Activated CD8-positive, alpha-beta memory T cell treated with anti-CD3 and anti-CD28 coated beads, Interleukin-2, amount 50 U/mL, for 1 hour (primary cell): ENCODE results near the gene MGAT5B.
"Not testable (repeated sequence)": the region's sequence is repeated elsewhere in the genome, so short reads cannot be mapped to it uniquely, and the experiment has no call there.

Experiments
- DNase-seq: peaks from one replicate; pipeline ENCODE4 v3.0.0-alpha.2; 2020; ENCODE audit errors: extremely low read depth

MGAT5B gene

DNA sequence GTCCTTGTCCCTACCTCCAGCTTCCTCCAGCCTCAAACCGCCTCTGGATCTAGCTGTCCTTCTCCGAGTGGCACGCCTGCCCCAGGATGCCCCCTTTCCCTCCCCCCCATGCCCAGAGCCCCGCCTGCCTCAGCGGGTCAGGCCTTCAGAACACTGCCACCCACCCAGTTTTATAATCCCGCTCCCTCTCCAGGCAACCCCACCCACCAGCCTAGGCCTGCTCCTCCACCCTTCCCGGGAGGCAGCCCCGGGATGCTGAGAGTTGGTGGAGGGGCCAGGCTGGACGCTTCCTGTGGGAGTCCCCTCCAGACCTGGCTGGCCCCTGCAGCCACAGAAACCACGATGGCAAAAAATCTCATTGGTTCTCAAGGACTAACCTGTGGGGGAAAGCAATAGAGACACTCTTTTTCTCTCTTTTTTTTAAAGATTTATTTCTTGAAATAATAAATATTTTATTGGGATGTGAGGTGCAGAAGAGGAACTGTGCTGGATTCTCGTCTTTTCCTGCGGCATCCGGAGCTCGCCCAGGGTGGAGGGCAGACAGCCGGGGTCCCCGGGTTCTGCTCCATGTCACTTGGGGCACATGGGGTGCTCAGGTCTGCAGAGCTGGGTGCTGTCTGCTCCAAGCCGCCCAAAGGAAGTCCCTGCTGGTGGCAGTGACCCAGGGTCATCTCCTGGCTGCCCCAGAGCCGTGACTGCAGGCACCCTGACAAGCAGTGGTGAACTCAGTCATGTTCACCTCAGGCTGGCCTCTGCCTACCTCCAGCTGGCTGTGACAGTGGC lies 81.9 kb downstream of the MGAT5B start:
- DNase-seq = no peak

DNA sequence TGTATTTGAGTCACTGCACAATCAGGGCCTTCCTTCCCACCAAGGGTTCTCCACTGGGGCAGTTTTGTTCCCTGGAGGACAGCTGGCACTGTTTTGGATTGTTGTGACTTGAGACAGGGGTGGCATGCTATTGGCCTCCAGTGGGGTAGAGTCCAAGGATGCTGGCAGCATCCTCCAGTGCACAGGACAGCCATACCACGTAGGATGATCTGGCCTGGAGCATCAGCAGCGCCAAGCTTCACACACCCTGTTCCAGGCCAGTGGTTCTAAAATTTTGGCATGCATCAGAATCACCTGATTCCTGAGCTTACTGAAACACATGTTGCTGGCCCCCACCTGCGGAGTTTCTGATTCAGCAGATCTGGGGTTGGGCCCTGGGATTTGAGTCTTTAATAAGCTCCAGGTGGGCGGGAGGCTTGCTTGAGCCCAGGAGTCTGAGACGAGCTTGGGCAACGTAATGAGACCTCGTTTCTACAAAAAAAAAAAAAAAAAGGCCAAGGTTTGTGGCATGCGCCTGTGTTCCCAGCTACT lies 83.2 kb downstream of the MGAT5B start:
- no peak for DNase-seq

GRCh38 chr17:76952402-76952801 lies 84.2 kb downstream of the MGAT5B start:
- no peak for DNase-seq

GRCh38 chr17:76953066-76953465 lies 84.9 kb downstream of the MGAT5B start:
- no peak for DNase-seq

GRCh38 chr17:76953946-76954345 lies 85.7 kb downstream of the MGAT5B start:
- DNase-seq = no peak

DNA sequence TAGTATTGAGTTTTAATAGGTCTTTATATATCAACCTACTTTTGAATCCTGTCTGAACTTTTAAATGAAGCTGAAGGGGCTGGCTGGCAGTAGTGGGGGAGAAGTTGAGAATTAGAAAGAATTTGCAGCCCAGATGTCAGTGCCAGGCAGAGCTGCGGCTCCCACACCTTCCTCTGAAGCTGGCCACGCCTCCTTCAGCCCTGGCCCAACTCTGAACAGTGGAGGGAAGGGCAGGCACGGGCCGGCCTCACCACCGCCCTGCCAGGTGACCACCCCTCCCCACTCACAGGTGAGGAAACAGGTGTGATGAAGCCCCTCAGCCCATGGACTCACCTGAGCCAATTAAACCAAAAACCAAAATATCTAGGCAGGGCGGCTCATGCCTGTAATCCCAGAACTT lies 87.0 kb downstream of the MGAT5B start:
- no peak for DNase-seq

DNA sequence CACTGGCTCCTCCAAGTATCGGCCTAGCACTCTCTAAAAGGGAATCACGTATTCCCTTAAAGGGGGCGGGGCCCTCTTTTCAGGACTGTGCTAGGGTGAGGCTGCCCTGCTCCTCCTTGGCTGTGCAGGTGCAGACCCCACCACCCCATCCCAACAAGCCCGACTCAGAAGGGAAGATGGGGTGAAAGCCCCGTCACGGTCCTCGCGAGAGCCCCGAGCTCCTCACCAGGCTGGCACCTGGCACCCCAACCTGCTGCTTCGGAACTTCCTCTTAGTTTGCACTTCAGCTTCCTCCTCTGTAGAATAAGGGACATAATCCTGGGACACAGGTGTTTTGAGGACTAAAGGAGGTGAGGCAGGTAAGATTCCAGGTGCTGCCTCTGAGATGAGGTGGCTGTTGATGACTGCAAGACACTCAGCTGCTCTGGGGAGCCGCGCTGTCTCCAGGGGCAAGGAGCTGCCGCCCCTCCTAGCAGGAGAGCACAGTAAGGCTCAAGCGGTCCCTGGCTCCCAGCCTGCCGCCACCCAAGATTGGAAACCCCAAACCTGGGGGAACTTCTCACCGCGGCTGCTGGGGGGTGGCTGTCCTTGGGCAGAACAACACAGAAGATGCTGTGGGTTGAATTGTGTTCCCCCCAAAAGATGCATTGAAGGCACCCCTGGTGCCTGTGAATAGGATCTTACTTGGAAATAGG lies 88.8 kb downstream of the MGAT5B start:
- no peak for DNase-seq

GRCh38 chr17:76957678-76958464 lies 89.7 kb downstream of the MGAT5B start:
- DNase-seq = no peak

- DNase-seq = no peak
Observed at GRCh38 chr17:76958974-76959373, 90.8 kb downstream of the MGAT5B start.

DNA sequence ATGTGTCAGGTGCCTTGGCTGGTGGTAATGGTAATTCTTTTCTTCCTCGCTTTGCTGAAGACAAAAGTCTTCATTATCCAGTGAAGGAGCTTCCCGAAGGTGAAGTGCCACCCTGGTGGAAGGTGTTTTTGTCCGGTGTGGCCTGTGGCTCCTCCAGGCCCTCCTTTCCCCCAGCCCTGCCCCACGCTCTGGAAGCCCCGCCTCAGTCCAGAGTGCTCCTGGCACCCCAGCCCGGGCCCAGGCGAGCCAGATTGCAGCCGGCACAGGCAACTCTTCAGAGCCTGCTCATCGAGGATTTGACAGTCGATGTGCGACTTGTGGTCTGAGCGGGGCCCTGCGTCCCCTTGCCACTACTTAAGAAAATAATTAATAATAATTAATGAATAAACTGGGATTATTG lies 93.7 kb downstream of the MGAT5B start:
- no peak for DNase-seq

DNA sequence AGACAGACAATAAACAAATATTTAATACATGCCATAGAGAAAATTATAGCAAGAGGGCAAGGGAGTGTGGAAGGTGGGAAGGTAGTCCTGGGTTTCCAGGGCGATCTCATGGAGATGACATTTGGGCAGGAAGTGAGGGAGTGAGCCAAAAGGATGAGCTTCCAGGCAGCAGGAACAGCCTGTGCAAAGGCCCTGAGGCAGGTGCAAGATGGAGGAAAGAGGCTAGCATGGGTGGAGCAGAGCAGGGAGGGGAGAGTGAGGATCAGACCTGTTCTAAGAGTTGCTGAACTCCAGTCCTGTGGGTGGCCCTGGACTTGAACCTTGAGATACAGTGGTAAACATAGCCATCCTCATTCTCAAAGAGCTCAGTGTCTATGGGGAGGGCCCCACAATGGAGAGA lies 94.7 kb downstream of the MGAT5B start:
- no peak for DNase-seq

DNA sequence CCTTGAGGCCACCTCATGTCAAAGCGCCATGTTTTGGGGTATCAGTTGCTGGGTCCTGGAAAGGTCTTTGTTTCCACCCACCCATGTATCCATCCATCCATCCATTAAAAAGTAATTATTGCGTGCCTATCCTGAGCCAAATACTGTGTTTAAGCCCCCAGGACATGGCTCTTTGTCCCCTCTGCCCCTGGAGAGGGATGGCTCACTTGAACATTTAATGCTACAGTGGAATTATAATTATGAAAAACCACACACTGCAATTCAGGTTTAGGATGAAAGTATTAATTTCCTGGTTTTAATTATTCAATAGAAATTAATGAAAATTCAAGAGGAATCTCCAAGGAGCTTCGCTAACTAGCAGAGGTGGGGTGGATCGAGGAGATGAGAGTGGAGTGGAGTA lies 97.8 kb downstream of the MGAT5B start:
- DNase-seq = no peak

DNA sequence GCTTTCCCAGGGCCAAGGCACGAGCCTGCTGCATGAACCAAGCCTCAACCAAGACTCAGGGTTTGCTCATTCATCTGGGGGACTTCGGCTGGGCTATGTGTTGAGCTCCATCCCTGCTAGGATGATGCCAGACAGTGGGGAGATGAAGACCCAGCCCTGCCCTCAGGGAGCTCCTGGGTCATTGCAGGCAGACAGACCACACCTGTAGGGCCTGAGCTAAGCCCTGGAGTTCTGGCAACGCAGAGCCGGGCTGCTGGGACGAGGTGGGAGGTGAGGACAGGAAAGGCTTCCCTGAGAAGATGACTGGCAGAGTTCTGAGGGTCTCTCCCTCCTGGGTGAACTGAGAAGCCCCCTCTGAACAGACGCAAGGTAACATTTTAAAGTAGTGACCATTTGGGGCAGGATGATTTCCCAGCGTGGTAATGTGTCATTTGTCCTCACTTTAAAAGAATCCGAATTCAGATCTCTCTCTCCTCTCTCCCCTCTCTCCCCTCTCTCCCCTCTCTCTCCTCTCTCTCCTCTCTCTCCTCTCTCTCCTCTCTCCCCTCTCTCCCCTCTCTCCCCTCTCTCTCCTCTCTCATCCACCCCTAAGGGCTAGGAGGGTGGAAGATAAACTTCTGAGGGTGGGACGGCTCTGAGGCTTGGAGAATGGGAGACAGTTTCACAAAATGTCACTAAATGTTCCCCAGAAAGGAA lies 98.4 kb downstream of the MGAT5B start:
- DNase-seq = no peak

- no peak for DNase-seq
Observed at GRCh38 chr17:76967762-76968161, 99.6 kb downstream of the MGAT5B start.

DNA sequence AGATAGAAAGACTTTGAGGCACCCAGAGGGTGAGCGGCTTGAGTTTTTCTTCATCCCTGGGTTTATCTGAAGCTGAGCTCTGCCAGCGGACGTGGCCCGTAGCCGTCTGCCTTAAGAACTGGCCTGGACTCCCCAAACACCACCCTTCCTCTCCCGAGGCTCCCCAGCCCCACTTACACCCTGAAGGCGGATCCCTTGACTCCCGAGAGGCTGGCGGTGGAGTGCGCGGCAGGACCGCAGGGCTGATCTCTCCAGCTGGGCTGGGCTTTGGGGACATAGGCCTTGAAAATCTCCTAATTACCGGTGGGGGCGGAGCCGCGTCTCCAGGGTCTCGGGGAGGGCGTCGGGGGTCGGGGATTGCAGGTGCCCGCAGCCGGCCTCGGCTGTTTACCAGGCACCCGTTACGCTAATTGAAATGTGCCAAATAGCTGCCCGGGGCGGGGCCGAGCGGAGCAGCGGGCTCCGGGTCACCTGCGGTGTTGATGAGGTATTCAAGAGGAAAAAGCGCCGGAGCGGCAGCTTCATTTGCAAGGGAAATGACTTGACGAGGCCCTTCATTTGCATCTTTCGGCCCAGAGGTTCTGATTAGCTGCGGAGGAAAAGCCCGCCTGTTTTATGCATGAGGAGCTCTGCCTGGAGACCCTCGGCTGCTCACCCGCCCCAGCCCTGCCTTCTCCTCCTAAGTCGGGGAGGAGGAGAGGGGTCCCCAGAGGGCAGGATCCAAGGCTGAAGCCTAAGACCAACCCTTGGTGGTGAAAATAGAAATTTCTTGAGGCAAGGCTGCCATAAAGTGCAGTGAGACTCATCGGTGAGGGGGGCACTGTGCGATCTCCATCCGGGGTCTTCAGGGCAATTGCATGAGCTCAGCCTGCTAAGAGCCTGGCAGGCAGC lies 100.7 kb downstream of the MGAT5B start:
- no peak for DNase-seq

- no peak for DNase-seq
Observed at GRCh38 chr17:76969598-76970172, 101.5 kb downstream of the MGAT5B start.

- DNase-seq = not testable (repeated sequence)
Observed at GRCh38 chr17:76970228-76970627, 102.0 kb downstream of the MGAT5B start.

GRCh38 chr17:76972046-76972641 lies 103.9 kb downstream of the MGAT5B start:
- no peak for DNase-seq

- DNase-seq = no peak
Observed at GRCh38 chr17:76973040-76973439, 104.8 kb downstream of the MGAT5B start.

DNA sequence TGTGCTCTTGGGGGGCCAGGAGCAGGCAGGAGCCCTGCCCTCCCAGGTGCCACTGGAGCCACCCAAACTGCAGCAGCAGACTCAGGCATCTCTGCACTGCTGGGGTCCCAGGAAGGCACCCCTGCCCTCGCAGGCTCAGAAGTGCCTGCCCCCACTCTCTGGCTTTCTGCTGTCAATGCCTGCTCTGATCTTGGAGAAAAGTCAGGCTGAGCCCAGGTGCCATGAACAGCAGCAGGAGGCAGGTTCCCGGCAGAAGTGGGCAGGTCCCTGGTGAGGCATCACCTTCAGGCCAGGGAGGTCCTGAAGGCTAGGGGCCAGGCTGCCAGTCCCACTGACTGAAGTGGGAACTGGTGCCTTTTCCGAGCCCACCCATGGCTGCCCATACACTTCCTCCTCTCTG lies 106.5 kb downstream of the MGAT5B start:
- DNase-seq = no peak
